ENCODE results near the gene COMT.

COMT gene

DNA sequence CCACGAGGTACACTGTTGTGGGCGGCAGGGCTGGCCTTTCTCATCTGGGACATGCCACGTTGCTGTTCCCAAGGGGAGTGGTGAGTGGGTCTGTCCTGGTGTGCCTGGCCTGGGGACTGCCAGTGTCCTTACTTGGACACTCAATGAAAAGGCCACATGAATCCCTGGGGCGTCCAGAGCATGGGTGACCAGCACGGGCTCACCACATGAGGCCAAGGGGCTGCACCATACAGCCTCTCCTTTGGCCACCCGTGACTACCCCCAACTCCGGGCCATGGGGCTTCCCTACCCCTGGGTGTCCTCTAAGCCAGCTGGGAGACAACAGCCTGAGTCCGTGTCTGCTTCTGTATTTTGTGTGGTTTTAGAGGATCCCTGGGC is 20.3 kb downstream of the COMT start:
- Histone ChIP-seq H3K36me3 (peaks cover 58% of the 10 kb centered on the region), H3K9me3 (ENCODE audit: severe bottlenecking) (no peaks in the 10 kb centered on the region), H3K4me3 (ENCODE audit: low read depth, low read length) (no peak overlapping the region), H3K27ac (no peak overlapping the region), H3K27me3 (ENCODE audit: insufficient read depth, low read depth, severe bottlenecking) (no peaks in the 10 kb centered on the region)
- DNase-seq: no peak
- TF ChIP-seq, protein P1, sequence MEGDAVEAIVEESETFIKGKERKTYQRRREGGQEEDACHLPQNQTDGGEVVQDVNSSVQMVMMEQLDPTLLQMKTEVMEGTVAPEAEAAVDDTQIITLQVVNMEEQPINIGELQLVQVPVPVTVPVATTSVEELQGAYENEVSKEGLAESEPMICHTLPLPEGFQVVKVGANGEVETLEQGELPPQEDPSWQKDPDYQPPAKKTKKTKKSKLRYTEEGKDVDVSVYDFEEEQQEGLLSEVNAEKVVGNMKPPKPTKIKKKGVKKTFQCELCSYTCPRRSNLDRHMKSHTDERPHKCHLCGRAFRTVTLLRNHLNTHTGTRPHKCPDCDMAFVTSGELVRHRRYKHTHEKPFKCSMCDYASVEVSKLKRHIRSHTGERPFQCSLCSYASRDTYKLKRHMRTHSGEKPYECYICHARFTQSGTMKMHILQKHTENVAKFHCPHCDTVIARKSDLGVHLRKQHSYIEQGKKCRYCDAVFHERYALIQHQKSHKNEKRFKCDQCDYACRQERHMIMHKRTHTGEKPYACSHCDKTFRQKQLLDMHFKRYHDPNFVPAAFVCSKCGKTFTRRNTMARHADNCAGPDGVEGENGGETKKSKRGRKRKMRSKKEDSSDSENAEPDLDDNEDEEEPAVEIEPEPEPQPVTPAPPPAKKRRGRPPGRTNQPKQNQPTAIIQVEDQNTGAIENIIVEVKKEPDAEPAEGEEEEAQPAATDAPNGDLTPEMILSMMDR (IDR thresholded peaks at IDR 0.05; ENCODE audit: low read depth, low read length): no peak

DNA sequence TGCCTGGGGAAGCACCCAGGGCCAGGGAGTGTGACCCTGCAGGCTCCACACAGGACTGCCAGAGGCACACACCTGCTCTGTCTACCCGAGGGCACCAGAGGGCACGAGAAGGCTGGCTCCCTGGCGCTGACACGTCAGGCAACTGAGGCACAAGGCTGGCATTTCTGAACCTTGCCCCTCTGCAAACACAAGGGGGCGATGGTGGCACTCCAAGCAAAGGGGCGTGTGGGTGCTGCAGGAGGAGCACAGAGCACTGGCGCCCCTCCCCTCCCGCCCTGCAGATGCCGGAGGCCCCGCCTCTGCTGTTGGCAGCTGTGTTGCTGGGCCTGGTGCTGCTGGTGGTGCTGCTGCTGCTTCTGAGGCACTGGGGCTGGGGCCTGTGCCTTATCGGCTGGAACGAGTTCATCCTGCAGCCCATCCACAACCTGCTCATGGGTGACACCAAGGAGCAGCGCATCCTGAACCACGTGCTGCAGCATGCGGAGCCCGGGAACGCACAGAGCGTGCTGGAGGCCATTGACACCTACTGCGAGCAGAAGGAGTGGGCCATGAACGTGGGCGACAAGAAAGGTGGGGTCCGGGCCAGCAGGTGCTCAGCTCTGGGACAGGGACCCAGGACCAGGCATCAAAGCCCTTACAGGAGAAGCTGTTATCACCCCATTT is 20.8 kb downstream of the COMT start:
- H3K27ac ChIP-seq: no peak overlapping the region
- H3K9me3 ChIP-seq (ENCODE audit: severe bottlenecking): no peaks in the 10 kb centered on the region
- TF ChIP-seq, protein P1 (IDR thresholded peaks at IDR 0.05; ENCODE audit: low read depth, low read length): peak; percentile 85
- H3K36me3 ChIP-seq: peaks cover 60% of the 10 kb centered on the region
- H3K4me3 ChIP-seq (ENCODE audit: low read depth, low read length): no peak overlapping the region
- DNase-seq: peak; percentile 86
- H3K27me3 ChIP-seq (ENCODE audit: insufficient read depth, low read depth, severe bottlenecking): no peaks in the 10 kb centered on the region

DNA sequence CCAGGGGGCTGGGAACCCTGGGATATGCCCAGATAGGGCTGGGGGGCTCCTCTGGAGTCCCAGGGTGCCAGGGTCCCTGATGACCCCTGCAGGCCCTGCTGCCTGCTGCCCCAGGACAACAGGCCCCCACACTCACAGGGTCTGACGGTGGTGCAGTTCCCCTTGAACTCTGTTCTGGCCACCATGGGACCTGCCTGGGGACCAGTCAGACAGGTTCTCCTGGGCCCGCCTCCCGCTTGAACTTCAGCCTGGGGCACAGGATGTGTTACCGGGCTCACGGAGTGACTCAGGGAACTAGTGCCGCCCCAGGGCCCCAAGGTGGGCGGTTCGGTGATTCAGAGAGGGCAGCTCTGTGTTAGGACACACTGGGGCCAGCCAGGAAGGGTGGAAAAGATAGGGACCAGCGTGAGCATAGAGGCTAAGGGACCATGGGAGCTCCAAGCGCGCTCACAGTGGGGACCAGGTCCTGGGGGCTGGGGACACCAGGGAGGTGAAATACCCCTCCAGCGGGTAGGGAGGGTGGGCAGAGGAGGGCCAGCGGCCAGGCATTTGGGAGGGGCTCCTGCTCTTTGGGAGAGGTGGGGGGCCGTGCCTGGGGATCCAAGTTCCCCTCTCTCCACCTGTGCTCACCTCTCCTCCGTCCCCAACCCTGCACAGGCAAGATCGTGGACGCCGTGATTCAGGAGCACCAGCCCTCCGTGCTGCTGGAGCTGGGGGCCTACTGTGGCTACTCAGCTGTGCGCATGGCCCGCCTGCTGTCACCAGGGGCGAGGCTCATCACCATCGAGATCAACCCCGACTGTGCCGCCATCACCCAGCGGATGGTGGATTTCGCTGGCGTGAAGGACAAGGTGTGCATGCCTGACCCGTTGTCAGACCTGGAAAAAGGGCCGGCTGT is 21.6 kb downstream of the COMT start:
- Histone ChIP-seq H3K36me3 (peaks cover 64% of the 10 kb centered on the region), H3K27me3 (ENCODE audit: insufficient read depth, low read depth, severe bottlenecking) (no peaks in the 10 kb centered on the region), H3K27ac (no peak overlapping the region), H3K9me3 (ENCODE audit: severe bottlenecking) (no peaks in the 10 kb centered on the region), H3K4me3 (ENCODE audit: low read depth, low read length) (no peak overlapping the region)
- no peak for DNase-seq
- TF ChIP-seq, protein P1 (IDR thresholded peaks at IDR 0.05; ENCODE audit: low read depth, low read length): no peak

DNA sequence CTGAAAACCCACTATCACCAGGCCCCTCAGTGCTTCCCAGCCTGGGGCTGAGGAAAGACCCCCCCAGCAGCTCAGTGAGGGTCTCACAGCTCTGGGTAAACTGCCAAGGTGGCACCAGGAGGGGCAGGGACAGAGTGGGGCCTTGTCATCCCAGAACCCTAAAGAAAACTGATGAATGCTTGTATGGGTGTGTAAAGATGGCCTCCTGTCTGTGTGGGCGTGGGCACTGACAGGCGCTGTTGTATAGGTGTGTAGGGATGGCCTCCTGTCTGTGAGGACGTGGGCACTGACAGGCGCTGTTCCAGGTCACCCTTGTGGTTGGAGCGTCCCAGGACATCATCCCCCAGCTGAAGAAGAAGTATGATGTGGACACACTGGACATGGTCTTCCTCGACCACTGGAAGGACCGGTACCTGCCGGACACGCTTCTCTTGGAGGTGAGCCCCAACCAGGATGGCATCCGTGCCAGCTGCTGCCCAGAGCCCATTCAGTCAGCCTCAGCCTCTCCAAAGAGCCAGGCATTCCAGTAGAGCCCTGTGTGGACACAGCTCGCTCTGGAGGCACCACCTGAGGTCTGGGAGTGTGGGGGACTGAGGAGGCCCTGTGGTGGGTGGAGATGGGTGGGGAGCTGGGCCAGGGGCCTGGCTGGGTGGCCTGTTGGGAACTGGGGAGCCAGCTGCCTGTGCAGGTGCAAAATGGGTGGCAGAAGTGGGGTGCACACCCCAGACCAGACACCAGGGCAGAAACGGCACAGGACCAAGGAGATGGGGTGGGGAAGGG is 22.5 kb downstream of the COMT start:
- no peak overlapping the region for H3K4me3 ChIP-seq (ENCODE audit: low read depth, low read length)
- TF ChIP-seq, protein P1 (IDR thresholded peaks at IDR 0.05; ENCODE audit: low read depth, low read length): no peak
- no peak overlapping the region for H3K27ac ChIP-seq
- H3K9me3 ChIP-seq (ENCODE audit: severe bottlenecking): no peaks in the 10 kb centered on the region
- H3K36me3 ChIP-seq: peaks cover 73% of the 10 kb centered on the region
- no peaks in the 10 kb centered on the region for H3K27me3 ChIP-seq (ENCODE audit: insufficient read depth, low read depth, severe bottlenecking)
- no peak for DNase-seq

DNA sequence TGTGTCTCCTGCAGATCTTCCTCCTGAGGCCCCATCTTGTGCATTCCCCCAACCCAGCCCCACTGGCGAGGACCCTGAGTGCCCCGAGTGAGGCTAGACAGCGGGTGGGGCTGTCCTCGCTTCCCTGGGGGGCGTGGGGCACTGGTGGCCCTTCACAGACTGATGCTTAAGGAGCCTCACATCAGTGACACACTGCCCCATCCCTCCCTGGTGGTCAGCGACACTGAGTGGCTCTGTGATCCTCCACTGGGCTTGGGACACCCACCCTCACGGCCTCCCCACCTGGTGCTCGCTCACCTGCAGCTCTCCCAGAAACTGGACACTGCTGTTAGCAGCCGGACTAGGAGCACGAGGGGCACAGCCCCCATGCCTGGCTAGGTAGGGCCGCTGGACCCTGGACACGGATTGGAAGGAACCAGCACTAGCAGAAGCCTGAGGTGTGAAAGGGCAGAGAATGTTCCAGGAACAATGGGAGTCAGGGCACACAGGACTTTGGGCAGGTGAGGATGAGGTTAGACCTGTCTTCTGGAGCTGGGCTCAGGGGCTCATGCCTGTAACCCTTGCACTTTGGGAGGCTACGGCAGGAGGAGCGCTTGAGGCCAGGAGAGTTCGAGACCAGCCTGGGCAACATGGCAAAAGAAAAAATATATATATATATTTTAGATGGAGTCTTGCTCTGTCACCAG is 23.3 kb downstream of the COMT start:
- TF ChIP-seq, protein P1 (IDR thresholded peaks at IDR 0.05; ENCODE audit: low read depth, low read length): no peak
- no peak for DNase-seq
- H3K36me3 ChIP-seq: peaks cover 81% of the 10 kb centered on the region
- H3K27me3 ChIP-seq (ENCODE audit: insufficient read depth, low read depth, severe bottlenecking): no peaks in the 10 kb centered on the region
- H3K4me3 ChIP-seq (ENCODE audit: low read depth, low read length): no peak overlapping the region
- no peak overlapping the region for H3K27ac ChIP-seq
- H3K9me3 ChIP-seq (ENCODE audit: severe bottlenecking): no peaks in the 10 kb centered on the region
